Measurements from ENCODE around the gene SMIM41. TPM values are rescaled to one million over a fixed set of nuclear protein-coding genes. Genes with fewer than 3 reads are reported as not detected.

The SMIM41 gene
- total RNA-seq, 4 donors from 2014 or later = not detected

DNA sequence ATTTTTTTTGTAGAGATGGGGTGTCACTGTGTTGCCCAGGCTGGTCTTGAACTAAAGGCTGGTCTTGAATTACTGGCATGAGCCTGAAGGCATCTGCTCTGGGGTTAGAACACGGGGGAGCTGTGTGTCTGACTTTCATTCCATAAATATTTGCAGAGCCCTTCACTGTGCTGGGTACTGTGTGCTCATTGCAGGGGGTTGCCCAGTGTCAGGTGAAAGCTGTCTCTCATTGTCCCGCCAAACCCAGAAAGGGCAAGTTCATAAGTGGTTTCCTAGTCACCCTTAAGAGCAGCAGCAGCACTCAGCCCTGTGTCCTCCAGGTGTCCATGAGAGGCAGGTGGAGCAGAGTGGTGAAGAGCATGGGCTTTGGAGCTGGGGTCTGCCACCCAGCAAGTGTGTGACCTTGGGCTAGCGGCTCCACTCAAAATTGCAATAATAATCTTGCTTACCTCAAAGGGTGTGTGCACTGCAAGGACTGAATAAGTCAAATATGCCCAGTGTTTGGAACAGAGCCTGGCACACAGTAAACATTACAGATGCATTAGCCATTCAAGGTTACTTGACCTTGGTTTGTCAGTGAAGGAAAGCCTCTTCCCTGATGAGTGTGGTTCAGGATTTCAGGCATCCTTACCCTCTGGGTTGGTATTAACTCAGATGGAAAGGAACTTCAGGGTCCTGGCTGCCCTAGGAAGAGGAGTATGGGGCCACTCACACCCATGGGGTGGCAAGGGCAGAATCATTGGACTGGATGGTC, 4.4 kb upstream of the SMIM41 start:
- H3K27ac ChIP-seq = no peak overlapping the region
- intact Hi-C loops (cut with DNase I; ENCODE audit: low total_unique reads) = no loop called here
- no peaks in the 10 kb centered on the region for H3K9me3 ChIP-seq
- in situ Hi-C loops (cut with MboI; ENCODE audit: low sequenced_read_pairs in 4 of 4) = no loop called here
- ATAC-seq (no peak), DNase-seq (no peak)
- H3K27me3 ChIP-seq = no peaks in the 10 kb centered on the region
- TF ChIP-seq, protein P1, sequence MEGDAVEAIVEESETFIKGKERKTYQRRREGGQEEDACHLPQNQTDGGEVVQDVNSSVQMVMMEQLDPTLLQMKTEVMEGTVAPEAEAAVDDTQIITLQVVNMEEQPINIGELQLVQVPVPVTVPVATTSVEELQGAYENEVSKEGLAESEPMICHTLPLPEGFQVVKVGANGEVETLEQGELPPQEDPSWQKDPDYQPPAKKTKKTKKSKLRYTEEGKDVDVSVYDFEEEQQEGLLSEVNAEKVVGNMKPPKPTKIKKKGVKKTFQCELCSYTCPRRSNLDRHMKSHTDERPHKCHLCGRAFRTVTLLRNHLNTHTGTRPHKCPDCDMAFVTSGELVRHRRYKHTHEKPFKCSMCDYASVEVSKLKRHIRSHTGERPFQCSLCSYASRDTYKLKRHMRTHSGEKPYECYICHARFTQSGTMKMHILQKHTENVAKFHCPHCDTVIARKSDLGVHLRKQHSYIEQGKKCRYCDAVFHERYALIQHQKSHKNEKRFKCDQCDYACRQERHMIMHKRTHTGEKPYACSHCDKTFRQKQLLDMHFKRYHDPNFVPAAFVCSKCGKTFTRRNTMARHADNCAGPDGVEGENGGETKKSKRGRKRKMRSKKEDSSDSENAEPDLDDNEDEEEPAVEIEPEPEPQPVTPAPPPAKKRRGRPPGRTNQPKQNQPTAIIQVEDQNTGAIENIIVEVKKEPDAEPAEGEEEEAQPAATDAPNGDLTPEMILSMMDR (IDR thresholded peaks at IDR 0.05 in 4 of 5, conservative IDR thresholded peaks at IDR 0.05 in 1 of 5) = no peak
- H3K4me3 ChIP-seq = no peak overlapping the region
- peaks cover 0 to 44% of the 10 kb centered on the region in 2 donors for H3K36me3 ChIP-seq
- H3K4me1 ChIP-seq = peaks cover 30 to 31% of the 10 kb centered on the region in 2 donors

DNA sequence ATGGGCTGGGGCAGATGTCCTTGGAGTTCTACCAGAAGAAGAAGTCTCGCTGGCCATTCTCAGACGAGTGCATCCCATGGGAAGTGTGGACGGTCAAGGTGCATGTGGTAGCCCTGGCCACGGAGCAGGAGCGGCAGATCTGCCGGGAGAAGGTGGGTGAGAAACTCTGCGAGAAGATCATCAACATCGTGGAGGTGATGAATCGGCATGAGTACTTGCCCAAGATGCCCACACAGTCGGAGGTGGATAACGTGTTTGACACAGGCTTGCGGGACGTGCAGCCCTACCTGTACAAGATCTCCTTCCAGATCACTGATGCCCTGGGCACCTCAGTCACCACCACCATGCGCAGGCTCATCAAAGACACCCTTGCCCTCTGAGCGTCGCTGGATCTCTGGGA, 2.7 kb upstream of the SMIM41 start:
- intact Hi-C loops (cut with DNase I; ENCODE audit: low total_unique reads) (no loop called here), in situ Hi-C loops (cut with MboI; ENCODE audit: low sequenced_read_pairs in 4 of 4) (no loop called here)
- DNase-seq (no peak), ATAC-seq (no peak)
- Histone ChIP-seq H3K27me3 (no peaks in the 10 kb centered on the region), H3K9me3 (no peaks in the 10 kb centered on the region), H3K4me1 (peaks cover 33 to 34% of the 10 kb centered on the region in 2 donors), H3K36me3 (peaks cover 0 to 44% of the 10 kb centered on the region in 2 donors), H3K4me3 (no peak overlapping the region), H3K27ac (no peak overlapping the region)
- TF ChIP-seq, protein P1 (IDR thresholded peaks at IDR 0.05 in 4 of 5, conservative IDR thresholded peaks at IDR 0.05 in 1 of 5) = no peak
- TF ChIP-seq POLR2A (IDR thresholded peaks at IDR 0.05) = no peak

DNA sequence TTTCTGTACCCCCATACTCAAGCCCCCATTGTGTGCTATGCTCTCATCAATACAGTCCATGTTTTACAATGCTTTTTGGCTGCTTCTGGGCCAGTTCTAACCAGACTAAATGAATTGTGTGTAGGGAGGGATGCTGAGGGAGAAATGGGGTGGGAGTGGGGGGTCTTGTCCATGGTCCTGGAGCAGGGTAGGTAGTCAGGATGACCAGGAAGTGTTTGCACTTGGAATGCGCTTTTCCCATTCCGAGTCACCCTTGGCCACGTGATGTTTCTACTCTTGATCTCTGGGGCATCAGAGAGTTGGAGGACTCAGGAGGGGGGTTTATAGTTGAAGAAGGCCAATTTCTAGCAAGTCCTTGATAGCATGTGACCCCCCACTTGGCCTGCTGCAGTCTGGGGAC, 1.2 kb upstream of the SMIM41 start:
- intact Hi-C loops (cut with DNase I; ENCODE audit: low total_unique reads) = no loop called here
- in situ Hi-C loops (cut with MboI; ENCODE audit: low sequenced_read_pairs in 4 of 4) = no loop called here
- TF ChIP-seq POLR2A (IDR thresholded peaks at IDR 0.05) = no peak
- TF ChIP-seq, protein P1 (IDR thresholded peaks at IDR 0.05 in 4 of 5, conservative IDR thresholded peaks at IDR 0.05 in 1 of 5) = no peak
- Histone ChIP-seq H3K4me1 (peaks cover 44 to 48% of the 10 kb centered on the region in 2 donors), H3K36me3 (peaks cover 0 to 35% of the 10 kb centered on the region in 2 donors), H3K27ac (no peak overlapping the region), H3K9me3 (no peaks in the 10 kb centered on the region), H3K27me3 (no peaks in the 10 kb centered on the region), H3K4me3 (no peak overlapping the region)
- ATAC-seq (no peak), DNase-seq (no peak)

DNA sequence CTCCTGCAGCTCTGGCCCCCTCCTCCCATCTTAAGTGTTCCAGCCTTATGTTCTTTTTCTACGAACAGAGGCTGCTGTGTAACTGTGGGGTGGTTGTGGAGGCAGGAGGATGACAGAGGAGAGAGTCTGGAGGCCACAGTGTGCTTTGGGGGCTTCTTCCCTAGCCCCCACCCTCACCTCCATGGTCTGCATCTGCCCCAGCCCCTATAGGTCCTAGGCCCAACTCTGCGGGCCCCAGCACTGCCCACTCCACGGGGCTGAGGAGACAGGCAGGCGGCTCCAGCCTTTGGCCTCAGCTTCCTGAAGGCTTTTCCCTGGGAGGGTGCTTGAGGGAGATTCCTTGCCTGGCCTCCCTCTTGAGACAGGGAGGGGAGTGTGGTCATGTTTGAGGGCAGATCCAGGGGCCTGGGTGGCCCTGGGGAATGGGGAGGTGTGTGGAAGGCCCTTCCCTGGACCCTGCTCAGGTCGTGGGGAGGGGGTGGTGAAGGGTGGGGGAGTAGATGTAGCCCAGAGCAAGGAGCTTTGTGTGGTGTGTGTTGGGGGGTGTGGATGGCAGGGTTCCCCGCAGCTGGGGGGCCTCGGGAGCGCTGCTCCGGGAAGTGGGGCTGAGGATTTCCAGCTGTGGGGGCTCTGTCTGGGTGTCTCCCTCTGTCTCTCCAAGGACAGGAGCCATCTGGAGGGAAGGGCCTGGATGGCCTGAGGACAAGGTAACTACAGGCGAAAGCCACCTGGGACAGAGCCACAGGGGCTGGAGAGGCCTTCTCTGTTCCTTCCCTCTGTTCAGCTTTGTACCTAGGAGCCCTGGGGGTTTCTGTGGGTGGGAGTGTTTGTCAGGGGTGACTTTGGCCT, 1.1 kb downstream of the SMIM41 start:
- no peak for ATAC-seq
- intact Hi-C loops (cut with DNase I; ENCODE audit: low total_unique reads) = no loop called here
- TF ChIP-seq, protein P1 (IDR thresholded peaks at IDR 0.05 in 4 of 5, conservative IDR thresholded peaks at IDR 0.05 in 1 of 5) = no peak
- no peak for TF ChIP-seq POLR2A (IDR thresholded peaks at IDR 0.05)
- no peaks in the 10 kb centered on the region for H3K27me3 ChIP-seq
- peaks cover 0 to 22% of the 10 kb centered on the region in 2 donors for H3K36me3 ChIP-seq
- peak overlapping the region; percentile 56 to 77 (median 67) for H3K27ac ChIP-seq
- DNase-seq = no peak
- no peaks in the 10 kb centered on the region for H3K9me3 ChIP-seq
- in situ Hi-C loops (cut with MboI; ENCODE audit: low sequenced_read_pairs in 4 of 4) = loop anchor here (5.0 to 10.0 kb wide), 2 partner anchors 53 to 56 kb away; no protein-coding TSS in a partner anchor
- no peak overlapping the region for H3K4me3 ChIP-seq
- peaks cover 35 to 37% of the 10 kb centered on the region in 2 donors for H3K4me1 ChIP-seq
